Stimulated activated CD8-positive, alpha-beta memory T cell treated with anti-CD3 and anti-CD28 coated beads, Interleukin-7, amount 100 ng/mL, for 4 hours (primary cell): ENCODE results near the gene RAB42.
A peak's percentile ranks its signal among the peaks of the same experiment; 100 is the strongest.
"Not testable (repeated sequence)": the region's sequence is repeated elsewhere in the genome, so short reads cannot be mapped to it uniquely, and the experiment has no call there.

Source experiments
- DNase-seq, 2 donors: peaks; one replicate each; pipeline ENCODE4 v3.0.0-alpha.2; 2020; ENCODE audit warnings: low read depth in 2 of 2

RAB42 gene

GRCh38 chr1:28591708-28592320 lies at the start of gene RAB42:
RAB42 (plus strand) TSS chr1:28592265; CDS start chr1:28592512, 247 bp downstream.
- DNase-seq, result no peak

GRCh38 chr1:28545246-28545628 lies 46.8 kb upstream of the RAB42 start:
- DNase-seq, result no peak

DNA sequence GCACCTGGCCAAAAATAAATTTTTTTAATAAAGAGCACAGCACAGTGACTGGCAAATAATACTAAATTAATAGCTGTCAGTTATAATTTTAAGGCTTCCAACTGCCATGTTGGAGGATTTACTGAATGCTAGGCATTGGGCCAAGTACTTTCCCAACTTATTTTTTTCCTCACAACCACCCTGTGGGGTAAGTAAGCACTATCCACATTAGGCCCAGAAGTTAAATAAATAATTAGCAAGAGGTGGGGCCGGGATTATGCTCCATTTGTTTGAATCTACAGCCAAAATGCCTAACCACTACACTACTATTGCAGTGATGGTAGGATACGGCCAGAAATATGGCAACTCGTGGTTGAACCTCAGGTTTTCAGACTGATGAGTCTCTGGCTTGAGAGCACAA lies 43.7 kb upstream of the RAB42 start:
- DNase-seq, result no peak

DNA sequence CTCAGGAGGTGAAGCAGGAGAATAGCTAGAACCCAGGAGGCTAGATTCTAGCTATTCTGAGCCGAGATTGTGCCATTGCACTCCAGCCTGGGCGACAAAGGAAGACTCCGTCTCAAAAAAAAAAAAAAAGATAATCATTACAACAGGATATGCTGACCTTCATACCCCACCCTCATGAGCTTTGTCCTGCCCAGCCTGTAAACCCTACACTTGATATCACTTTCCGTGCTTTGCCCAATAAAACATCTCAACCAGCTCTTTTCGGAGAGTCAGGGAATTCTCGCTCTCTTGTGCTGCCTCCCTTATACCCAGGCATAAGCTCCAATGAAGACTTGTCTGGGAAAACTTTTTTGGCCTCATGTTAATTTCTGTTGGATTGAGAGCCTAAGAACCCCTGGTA lies 40.7 kb upstream of the RAB42 start:
- no peak for DNase-seq

- DNase-seq, result peak; percentile 95
Observed at GRCh38 chr1:28552758-28553663, 39.1 kb upstream of the RAB42 start, which contains the start of gene TRNAU1AP. TRNAU1AP (plus strand) TSS chr1:28553085; CDS start chr1:28553111, 26 bp downstream.

DNA sequence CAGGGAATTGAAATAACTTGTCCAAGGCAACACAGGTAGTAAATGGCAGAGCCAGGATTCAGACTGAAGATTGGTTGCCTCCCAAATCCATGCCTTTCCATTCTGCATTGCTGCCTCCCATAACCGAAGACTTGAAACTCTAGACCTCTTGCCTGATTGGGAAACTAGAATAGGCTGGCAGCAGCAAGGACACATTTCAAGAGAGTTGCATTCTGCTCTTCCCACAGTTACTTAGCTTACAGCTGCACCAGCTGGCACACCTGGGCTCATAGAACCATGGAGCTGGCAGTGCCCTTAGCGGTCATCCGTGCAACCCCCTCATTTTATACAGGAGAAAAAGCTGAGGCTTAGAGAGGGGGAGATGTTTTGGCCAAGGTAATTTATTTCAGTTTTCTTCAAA lies 31.2 kb upstream of the RAB42 start:
- DNase-seq, result no peak

GRCh38 chr1:28564310-28564709 lies 27.8 kb upstream of the RAB42 start:
- no peak for DNase-seq

GRCh38 chr1:28565040-28565439 lies 27.0 kb upstream of the RAB42 start:
- DNase-seq, result no peak

GRCh38 chr1:28565726-28566125 lies 26.3 kb upstream of the RAB42 start:
- DNase-seq, result no peak

- no peak for DNase-seq
Observed at GRCh38 chr1:28566931-28567330, 25.1 kb upstream of the RAB42 start.

- no peak for DNase-seq
Observed at GRCh38 chr1:28571911-28572310, 20.2 kb upstream of the RAB42 start.

DNA sequence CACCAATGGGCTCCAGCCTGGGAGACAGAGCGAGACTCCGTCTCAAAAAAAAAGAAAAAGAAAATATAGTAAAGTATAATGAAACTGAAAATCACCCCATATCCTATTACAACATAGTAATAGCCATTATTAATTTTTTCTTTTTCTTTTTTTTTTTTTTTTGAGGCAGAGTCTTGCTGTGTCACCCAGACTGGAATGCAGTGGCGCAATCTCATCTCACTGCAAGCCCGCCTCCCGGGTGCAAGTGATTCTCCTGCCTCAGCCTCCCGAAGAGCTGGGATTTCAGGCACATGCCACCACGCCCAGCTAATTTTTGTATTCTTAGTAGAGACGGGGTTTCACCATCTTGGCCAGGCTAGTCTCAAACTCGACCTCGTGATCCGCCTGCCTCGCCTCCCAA lies 19.2 kb upstream of the RAB42 start:
- DNase-seq, result not testable (repeated sequence)

- no peak for DNase-seq
Observed at GRCh38 chr1:28573564-28573963, 18.5 kb upstream of the RAB42 start.

DNA sequence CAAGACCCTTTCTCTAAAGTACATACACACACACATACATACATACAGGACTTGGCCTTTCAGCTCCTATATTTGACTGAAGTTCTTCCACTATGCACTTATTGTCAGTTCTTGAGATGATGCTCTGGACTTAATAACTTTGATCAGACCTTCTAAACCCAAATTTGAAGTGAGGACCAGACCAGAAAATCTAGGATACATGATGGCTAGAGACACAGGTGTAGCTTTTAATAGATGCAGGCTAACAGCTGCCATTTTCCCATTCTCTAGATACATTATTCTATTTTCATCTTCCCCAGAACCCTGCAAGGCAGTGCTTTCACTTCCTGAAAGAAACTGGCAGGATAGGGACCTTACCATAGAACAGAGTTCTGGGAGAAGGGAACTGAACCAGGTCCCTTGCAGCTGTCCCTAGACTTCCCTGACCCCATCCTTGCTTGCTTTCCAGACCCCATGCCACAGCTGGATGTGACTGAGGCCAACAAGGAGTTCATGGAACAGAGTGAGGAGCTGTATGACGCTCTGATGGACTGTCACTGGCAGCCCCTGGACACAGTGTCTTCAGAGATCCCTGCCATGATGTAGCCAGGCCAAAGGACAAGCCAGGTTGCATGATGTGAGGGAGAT lies 14.9 kb upstream of the RAB42 start:
- DNase-seq, result no peak

GRCh38 chr1:28577738-28578536 lies 14.1 kb upstream of the RAB42 start:
- DNase-seq, result no peak

- DNase-seq, result no peak
Observed at GRCh38 chr1:28578696-28579218, 13.3 kb upstream of the RAB42 start.

GRCh38 chr1:28579401-28579800 lies 12.7 kb upstream of the RAB42 start:
- DNase-seq, result no peak

DNA sequence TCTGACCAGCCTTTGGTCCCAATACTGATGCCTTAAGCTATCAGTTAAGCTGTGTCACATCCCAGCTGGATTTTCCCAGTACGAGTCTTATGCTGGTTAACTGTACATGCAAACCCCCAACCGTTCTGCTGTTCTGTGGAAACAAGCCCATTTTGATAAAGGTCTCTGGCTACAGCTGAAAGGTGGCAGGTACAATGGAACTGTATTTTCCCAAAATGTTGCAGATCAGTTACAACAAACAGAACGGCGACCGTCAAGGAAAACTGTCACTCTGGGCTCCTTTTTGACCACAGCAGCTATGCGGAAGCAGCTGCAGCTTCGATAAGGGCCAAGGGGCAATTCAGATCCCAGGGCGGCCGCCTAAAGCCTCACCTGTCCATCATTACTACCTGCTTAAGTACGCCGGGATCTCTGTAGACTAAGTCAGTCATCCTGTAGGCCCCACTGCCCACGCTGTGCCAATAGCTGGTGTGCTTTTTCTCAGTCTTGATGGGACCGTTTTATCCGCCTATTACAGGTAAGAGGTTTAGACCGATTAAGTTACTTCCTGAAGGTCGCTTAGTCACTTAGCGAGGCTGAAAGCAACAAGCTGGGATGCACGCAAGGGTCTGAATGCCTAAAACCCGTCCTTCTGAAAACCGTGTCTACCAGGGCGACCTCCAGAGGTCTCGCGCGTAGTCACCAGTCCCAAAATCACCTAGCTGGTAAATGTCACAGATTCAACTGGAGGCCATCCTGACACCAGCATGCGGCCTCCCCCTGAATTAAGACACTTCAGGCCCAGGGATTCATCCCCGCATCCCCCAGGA lies 11.1 kb upstream of the RAB42 start:
- peak; percentile 46 to 47 for DNase-seq

GRCh38 chr1:28581531-28582247 lies 10.4 kb upstream of the RAB42 start:
- peak; percentile 85 to 91 for DNase-seq

- no peak for DNase-seq
Observed at GRCh38 chr1:28582248-28582615, 9.8 kb upstream of the RAB42 start.
